ENCODE measurements around the gene EEIG1. TPM values are rescaled to one million over a fixed set of nuclear protein-coding genes. Genes with fewer than 3 reads are reported as not detected.
A peak's percentile ranks its signal among the peaks of the same experiment; 100 is the strongest.

The EEIG1 gene
- total RNA-seq, 2 donors from 2014 or later, result 72.2 to 95.9 TPM

- H3K9ac ChIP-seq (ENCODE audit: low read depth in 2 of 2, low read length in 2 of 2), result peak overlapping the region in 1 of 2 donors; percentile 71
- H3K36me3 ChIP-seq, result no peaks in the 10 kb centered on the region
- DNase-seq, result no peak
- peak overlapping the region; percentile 65 for H3K27ac ChIP-seq
- no peaks in the 10 kb centered on the region for H3K27me3 ChIP-seq
- intact Hi-C loops (cut with DNase I), result no loop called here
- no peaks in the 10 kb centered on the region for H3K9me3 ChIP-seq
- TF ChIP-seq CTCF (IDR thresholded peaks at IDR 0.05), result no peak
- no peak overlapping the region for H3K4me3 ChIP-seq
- no peaks in the 10 kb centered on the region for H3K4me1 ChIP-seq
Measured at GRCh38 chr9:127990554-127990953, 9.8 kb upstream of the EEIG1 start.

- intact Hi-C loops (cut with DNase I), result no loop called here
- no peaks in the 10 kb centered on the region for H3K36me3 ChIP-seq
- no peak overlapping the region for H3K9ac ChIP-seq (ENCODE audit: low read depth in 2 of 2, low read length in 2 of 2)
- no peak overlapping the region for H3K27ac ChIP-seq
- no peak for TF ChIP-seq CTCF (IDR thresholded peaks at IDR 0.05)
- H3K4me1 ChIP-seq, result no peaks in the 10 kb centered on the region
- DNase-seq, result peak; percentile 40
- no peak overlapping the region for H3K4me3 ChIP-seq
- H3K9me3 ChIP-seq, result no peaks in the 10 kb centered on the region
- no peaks in the 10 kb centered on the region for H3K27me3 ChIP-seq
Measured at GRCh38 chr9:127989094-127989493, 8.3 kb upstream of the EEIG1 start.

- Histone ChIP-seq H3K36me3 (no peaks in the 10 kb centered on the region), H3K27ac (no peak overlapping the region), H3K4me1 (no peaks in the 10 kb centered on the region), H3K9ac (ENCODE audit: low read depth in 2 of 2, low read length in 2 of 2) (no peak overlapping the region), H3K4me3 (no peak overlapping the region), H3K27me3 (no peaks in the 10 kb centered on the region), H3K9me3 (no peaks in the 10 kb centered on the region)
- no peak for DNase-seq
- no peak for TF ChIP-seq CTCF (IDR thresholded peaks at IDR 0.05)
- intact Hi-C loops (cut with DNase I), result no loop called here
Measured at GRCh38 chr9:127987103-127987614, 6.4 kb upstream of the EEIG1 start.

GRCh38 chr9:127985011-127985410 lies 4.2 kb upstream of the EEIG1 start:
- DNase-seq, result no peak

GRCh38 chr9:127983847-127984289 lies 3.1 kb upstream of the EEIG1 start:
- no peak for TF ChIP-seq CTCF (IDR thresholded peaks at IDR 0.05)
- no peak overlapping the region for H3K27ac ChIP-seq

More at GRCh38 chr9:127985011-127985410, 4.2 kb upstream of the EEIG1 start:
- Histone ChIP-seq H3K27me3 (no peaks in the 10 kb centered on the region), H3K9me3 (no peaks in the 10 kb centered on the region), H3K36me3 (no peaks in the 10 kb centered on the region), H3K4me3 (no peak overlapping the region), H3K9ac (ENCODE audit: low read depth in 2 of 2, low read length in 2 of 2) (no peak overlapping the region), H3K27ac (no peak overlapping the region), H3K4me1 (no peaks in the 10 kb centered on the region)
- TF ChIP-seq CTCF (IDR thresholded peaks at IDR 0.05), result no peak
- intact Hi-C loops (cut with DNase I), result no loop called here

More at GRCh38 chr9:127983847-127984289, 3.1 kb upstream of the EEIG1 start:
- Histone ChIP-seq H3K4me1 (no peaks in the 10 kb centered on the region), H3K9me3 (no peaks in the 10 kb centered on the region), H3K4me3 (no peak overlapping the region), H3K36me3 (no peaks in the 10 kb centered on the region), H3K27me3 (no peaks in the 10 kb centered on the region), H3K9ac (ENCODE audit: low read depth in 2 of 2, low read length in 2 of 2) (no peak overlapping the region)
- intact Hi-C loops (cut with DNase I), result no loop called here
- no peak for DNase-seq
